Smooth muscle cell (in vitro differentiated cells): ENCODE measurements around the gene ARHGAP32. TPM values are rescaled to one million over a fixed set of nuclear protein-coding genes. Genes with fewer than 3 reads are reported as not detected.

ENCODE experiments used
- DNase-seq: peaks from one replicate; lab custom pipeline; 2025; ENCODE audit not compliant: unreplicated experiment; lab: John Stamatoyannopoulos, UW
- H2AFZ ChIP-seq: fragments of 200-600 bp; sonication (generic); 2 replicates; pipeline ENCODE4 v1.6.0; 2016; ENCODE audit warnings: antibody characterized with exemption, low read depth, mild to moderate bottlenecking
- H3F3A ChIP-seq: fragments of 200-600 bp; sonication (generic); 2 replicates; pipeline ENCODE4 v1.6.0; 2017; ENCODE audit warnings: antibody characterized with exemption, low read depth
- H3K27ac ChIP-seq: fragments of 200-600 bp; sonication (generic); 2 replicates; pipeline ENCODE4 v1.5.1; 2016; ENCODE audit warnings: low read depth, mild to moderate bottlenecking
- H3K27me3 ChIP-seq: fragments of 200-600 bp; sonication (generic); 2 replicates; pipeline ENCODE4 v1.6.1; 2016; ENCODE audit warnings: low read depth, mild to moderate bottlenecking
- H3K36me3 ChIP-seq: fragments of 200-600 bp; sonication (generic); 2 replicates; pipeline ENCODE4 v1.5.1; 2016; ENCODE audit warnings: low read depth
- H3K4me1 ChIP-seq: fragments of 200-600 bp; sonication (generic); 2 replicates; pipeline ENCODE4 v1.5.1; 2016; ENCODE audit warnings: low read depth
- H3K4me2 ChIP-seq: fragments of 200-600 bp; sonication (generic); 2 replicates; pipeline ENCODE4 v1.6.0; 2016; ENCODE audit warnings: mild to moderate bottlenecking
- H3K4me3 ChIP-seq: fragments of 200-600 bp; sonication (generic); 2 replicates; pipeline ENCODE4 v1.5.1; 2016; ENCODE audit warnings: mild to moderate bottlenecking
- H3K79me2 ChIP-seq: fragments of 200-600 bp; sonication (generic); 2 replicates; pipeline ENCODE4 v1.6.0; 2016; ENCODE audit warnings: low read depth, mild to moderate bottlenecking
- H3K9ac ChIP-seq: fragments of 200-600 bp; sonication (generic); 2 replicates; pipeline ENCODE4 v1.6.0; 2016; ENCODE audit warnings: low read depth
- H3K9me3 ChIP-seq: fragments of 200-600 bp; sonication (generic); replicated peaks from 2 replicates; pipeline ENCODE4 v1.5.1; 2016; ENCODE audit warnings: low read depth
- H4K20me1 ChIP-seq: fragments of 200-600 bp; sonication (generic); 2 replicates; pipeline ENCODE4 v1.6.0; 2016; ENCODE audit warnings: low read depth
- WGBS: methylation state at CpG from one replicate; pipeline ENCODE4 v1.1.7; 2016; ENCODE audit warnings: low lambda C conversion rate; 5-methylcytosine and 5-hydroxymethylcytosine counted together
- polyA plus RNA-seq: library from polyadenylated mRNA; unstranded; fragments of >200 nt; fragmentation: Nextera tagmentation; extraction: Ambion mirVana; gene quantifications from 2 replicates; pipeline ENCODE4 v1.2.1, GENCODE V29; 2016
- total RNA-seq: library from RNA; depleted of rRNA; stranded (reverse); fragments of >200 nt; gene quantifications from 2 replicates; pipeline ENCODE4 v1.2.3, GENCODE V29; 2014
- TF ChIP-seq, protein P1 (sequence below): fragments of 200-600 bp; sonication (generic); IDR thresholded peaks from 2 replicates; pipeline ENCODE4 v1.5.1; 2017; ENCODE audit warnings: borderline replicate concordance, mild to moderate bottlenecking, antibody characterized with exemption; ENCODE audit not compliant: insufficient read depth, poor library complexity, severe bottlenecking

Gene ARHGAP32
- total and polyA plus RNA-seq, 2 experiments from 2014 or later = 8.8 to 17.8 TPM

- Histone ChIP-seq H3K27ac (no peak overlapping the region), H3F3A (no peaks in the 10 kb centered on the region), H3K4me2 (no peak overlapping the region), H3K79me2 (no peaks in the 10 kb centered on the region), H3K9me3 (no peaks in the 10 kb centered on the region), H3K9ac (no peak overlapping the region), H2AFZ (no peak overlapping the region), H3K36me3 (no peaks in the 10 kb centered on the region), H4K20me1 (no peaks in the 10 kb centered on the region), H3K27me3 (no peaks in the 10 kb centered on the region), H3K4me1 (peaks cover 3% of the 10 kb centered on the region), H3K4me3 (no peak overlapping the region)
- WGBS = 71% methylated on average over 16 of the region's 16 CpGs
- TF ChIP-seq, protein P1, sequence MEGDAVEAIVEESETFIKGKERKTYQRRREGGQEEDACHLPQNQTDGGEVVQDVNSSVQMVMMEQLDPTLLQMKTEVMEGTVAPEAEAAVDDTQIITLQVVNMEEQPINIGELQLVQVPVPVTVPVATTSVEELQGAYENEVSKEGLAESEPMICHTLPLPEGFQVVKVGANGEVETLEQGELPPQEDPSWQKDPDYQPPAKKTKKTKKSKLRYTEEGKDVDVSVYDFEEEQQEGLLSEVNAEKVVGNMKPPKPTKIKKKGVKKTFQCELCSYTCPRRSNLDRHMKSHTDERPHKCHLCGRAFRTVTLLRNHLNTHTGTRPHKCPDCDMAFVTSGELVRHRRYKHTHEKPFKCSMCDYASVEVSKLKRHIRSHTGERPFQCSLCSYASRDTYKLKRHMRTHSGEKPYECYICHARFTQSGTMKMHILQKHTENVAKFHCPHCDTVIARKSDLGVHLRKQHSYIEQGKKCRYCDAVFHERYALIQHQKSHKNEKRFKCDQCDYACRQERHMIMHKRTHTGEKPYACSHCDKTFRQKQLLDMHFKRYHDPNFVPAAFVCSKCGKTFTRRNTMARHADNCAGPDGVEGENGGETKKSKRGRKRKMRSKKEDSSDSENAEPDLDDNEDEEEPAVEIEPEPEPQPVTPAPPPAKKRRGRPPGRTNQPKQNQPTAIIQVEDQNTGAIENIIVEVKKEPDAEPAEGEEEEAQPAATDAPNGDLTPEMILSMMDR = no peak
- DNase-seq = no peak
These were observed 255.4 kb downstream of the ARHGAP32 start for GRCh38 chr11:128936606-128937251.

DNA sequence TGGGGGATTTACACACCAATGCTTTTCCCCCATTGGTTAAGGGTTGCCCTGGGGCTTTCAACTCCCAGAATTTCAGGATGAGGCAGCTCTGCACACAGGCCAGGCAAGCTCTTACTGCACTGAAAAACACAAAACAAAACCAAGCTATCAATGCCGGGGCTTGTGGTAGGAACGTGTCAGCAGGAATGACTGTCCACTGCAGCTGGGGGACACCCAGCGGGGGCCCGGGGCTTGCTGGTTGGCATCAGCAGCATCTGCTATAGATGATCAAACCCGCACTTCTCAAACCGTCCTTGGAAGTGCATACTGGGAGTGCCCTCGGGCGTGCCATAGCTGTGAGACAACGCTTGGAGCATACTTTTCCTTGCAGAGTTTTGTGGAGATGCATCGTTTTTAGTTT lies 257.2 kb downstream of the ARHGAP32 start:
- TF ChIP-seq, protein P1 = no peak
- no peak overlapping the region for H3K27ac ChIP-seq
- no peaks in the 10 kb centered on the region for H3K79me2 ChIP-seq
- H2AFZ ChIP-seq = no peak overlapping the region
- no peaks in the 10 kb centered on the region for H3F3A ChIP-seq
- DNase-seq = no peak
- H3K4me3 ChIP-seq = no peak overlapping the region
- no peak overlapping the region for H3K4me2 ChIP-seq
- no peaks in the 10 kb centered on the region for H3K9me3 ChIP-seq
- H3K36me3 ChIP-seq = no peaks in the 10 kb centered on the region
- no peaks in the 10 kb centered on the region for H4K20me1 ChIP-seq
- H3K9ac ChIP-seq = no peak overlapping the region
- WGBS = 91% methylated on average over 10 of the region's 10 CpGs
- no peaks in the 10 kb centered on the region for H3K27me3 ChIP-seq
- H3K4me1 ChIP-seq = peaks cover 3% of the 10 kb centered on the region

DNA sequence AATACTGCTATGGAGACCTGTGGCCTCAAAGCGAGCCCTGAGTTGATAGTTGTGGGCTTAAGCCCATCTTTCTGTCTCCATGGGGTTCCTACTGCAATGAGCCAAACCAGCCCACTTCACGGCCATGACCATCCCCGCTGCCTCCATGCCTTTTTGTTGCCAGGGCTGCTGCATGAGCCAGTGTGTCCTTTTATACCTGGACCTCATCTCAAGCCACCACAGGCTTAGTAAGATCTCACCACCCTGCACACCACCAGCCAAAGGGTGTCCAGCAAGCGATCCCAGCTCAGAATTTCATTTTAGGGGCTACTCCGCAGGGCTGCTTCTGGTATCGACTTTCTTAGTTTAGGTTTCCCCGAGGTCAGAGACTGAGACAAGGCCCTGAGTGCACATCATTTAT lies 257.8 kb downstream of the ARHGAP32 start:
- Histone ChIP-seq H3K27me3 (no peaks in the 10 kb centered on the region), H3K4me3 (no peak overlapping the region), H3K27ac (no peak overlapping the region), H2AFZ (no peak overlapping the region), H3K9ac (no peak overlapping the region), H3F3A (no peaks in the 10 kb centered on the region), H3K9me3 (no peaks in the 10 kb centered on the region), H4K20me1 (no peaks in the 10 kb centered on the region), H3K4me2 (no peak overlapping the region), H3K36me3 (no peaks in the 10 kb centered on the region), H3K79me2 (no peaks in the 10 kb centered on the region), H3K4me1 (peaks cover 6% of the 10 kb centered on the region)
- TF ChIP-seq, protein P1 = no peak
- no peak for DNase-seq
- WGBS = 87% methylated on average over 7 of the region's 7 CpGs

GRCh38 chr11:128933481-128934178 lies 258.5 kb downstream of the ARHGAP32 start:
- Histone ChIP-seq H3K4me2 (no peak overlapping the region), H2AFZ (no peak overlapping the region), H3K9ac (no peak overlapping the region), H3F3A (no peaks in the 10 kb centered on the region), H3K4me3 (no peak overlapping the region), H3K36me3 (no peaks in the 10 kb centered on the region), H4K20me1 (no peaks in the 10 kb centered on the region), H3K4me1 (peaks cover 6% of the 10 kb centered on the region), H3K27me3 (no peaks in the 10 kb centered on the region), H3K9me3 (no peaks in the 10 kb centered on the region), H3K27ac (no peak overlapping the region), H3K79me2 (no peaks in the 10 kb centered on the region)
- no peak for DNase-seq
- WGBS = 54% methylated on average over 7 of the region's 7 CpGs
- TF ChIP-seq, protein P1 = no peak
